OCI-M2 (cell line): Measurements from ENCODE around the gene SLC26A2.
A peak's percentile ranks its signal among the peaks of the same experiment; 100 is the strongest.
"Not testable (repeated sequence)": the region's sequence is repeated elsewhere in the genome, so short reads cannot be mapped to it uniquely, and the experiment has no call there.

Experiments
- DNase-seq: peaks from one replicate; lab custom pipeline; 2025; ENCODE audit not compliant: unreplicated experiment; lab: John Stamatoyannopoulos, UW

SLC26A2 gene

DNA sequence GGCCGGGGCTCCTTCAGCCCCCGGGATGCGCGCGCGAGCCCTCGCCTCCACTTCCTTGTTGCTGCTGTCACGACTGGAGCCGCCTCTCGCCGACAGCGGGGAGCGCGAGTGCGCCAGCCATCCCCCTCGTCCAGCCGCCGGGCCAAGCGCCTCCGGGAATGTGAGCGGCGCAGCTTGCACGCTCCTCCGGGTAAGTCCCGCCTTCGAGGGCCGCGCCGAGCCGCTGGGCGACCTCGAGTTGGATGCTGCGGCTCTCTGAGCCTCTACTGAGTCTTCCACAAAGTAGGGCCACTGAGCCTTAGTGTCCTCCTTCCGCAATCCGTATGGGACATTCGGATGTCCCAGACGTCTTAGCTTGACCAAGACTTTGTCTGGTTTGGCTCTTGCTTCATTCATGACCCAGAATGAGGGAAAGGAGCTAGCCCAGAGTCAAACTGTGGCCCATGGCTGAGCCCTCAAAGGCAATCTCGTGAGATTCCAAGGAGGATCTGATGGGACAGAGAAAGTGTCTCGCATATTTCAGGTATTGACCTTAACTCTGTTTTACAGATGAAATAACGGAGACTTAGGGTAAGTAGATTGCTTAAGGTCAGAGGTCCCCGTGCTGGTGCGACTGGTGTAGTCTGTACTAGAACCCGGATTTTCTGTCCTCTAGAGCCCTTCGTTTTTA, 40.6 kb downstream of the SLC26A2 start:
- no peak for DNase-seq

DNA sequence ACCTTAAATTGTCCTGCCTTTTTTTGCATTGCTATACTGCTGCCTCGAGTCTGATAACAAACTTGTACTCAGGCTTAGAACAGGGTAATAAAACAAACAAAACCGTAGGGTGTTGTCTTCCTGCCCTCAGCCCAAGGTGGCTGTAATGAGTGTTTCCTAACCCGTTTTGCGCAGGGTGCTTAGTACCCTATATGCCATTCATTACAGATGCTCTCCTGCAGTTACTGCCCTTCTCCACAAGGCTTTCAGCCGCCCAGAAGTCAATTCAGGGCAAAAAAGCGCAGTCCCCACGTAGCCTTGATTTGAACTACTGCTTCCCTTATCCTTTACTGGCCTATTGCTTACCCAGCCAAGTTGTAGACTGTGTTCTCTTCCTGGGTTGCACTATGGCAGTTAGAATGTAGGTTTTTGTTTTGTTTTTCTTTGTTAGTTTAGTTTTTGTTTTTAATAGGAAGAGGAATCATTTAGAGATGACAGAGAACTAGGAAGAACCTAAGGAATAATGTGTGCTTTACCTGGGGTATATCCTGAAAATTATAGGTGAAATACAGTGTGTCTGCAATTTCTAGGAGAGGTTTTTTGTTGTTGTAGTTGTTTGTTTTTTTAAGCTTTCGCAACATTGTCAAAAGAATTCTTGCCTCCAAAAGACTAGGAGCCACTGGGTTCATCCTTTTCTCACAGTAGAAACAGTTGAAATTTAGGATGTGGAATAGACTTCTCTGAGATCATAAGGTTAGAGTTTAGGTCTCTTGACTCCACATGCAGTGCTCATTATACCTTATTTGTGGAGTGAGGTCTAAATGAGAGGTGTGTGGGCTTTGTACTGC, 41.3 kb downstream of the SLC26A2 start:
- DNase-seq: no peak

DNA sequence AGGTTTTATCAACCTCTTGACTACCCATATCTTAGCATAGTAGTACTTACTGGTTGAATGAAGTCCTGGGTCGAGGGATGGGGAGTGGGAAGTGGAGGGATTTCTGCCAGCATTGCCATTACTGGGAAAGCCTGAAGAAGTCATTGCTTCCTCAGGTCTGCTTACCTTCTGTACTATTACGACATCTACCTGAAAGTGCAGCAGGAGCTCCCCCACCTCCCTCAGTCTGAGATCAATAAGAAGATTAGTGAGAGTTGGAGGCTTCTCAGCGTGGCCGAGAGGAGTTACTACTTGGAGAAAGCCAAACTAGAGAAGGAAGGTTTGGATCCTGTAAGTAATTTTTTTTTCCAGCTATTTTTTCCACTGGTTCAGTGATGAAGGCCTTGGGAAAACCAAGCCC, 45.8 kb downstream of the SLC26A2 start:
- no peak for DNase-seq

DNA sequence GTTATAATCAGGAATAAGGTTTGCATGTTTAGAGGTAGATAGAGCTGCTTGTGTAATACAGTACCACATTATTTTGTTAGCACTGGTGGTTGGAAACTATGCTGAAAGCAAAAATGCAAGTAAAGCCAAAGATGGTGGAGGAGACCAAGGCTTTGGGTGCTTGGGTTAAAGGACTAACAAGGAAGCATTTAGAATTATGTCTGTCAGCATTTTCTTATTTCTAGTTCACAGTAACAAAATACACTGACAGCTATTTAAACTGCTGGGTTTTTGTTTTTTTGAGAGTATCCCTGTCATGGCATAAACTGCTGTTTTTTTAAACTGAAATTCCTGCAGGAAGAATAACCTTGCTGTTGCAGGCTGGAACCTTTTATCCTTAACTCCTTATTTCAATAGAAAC, 46.5 kb downstream of the SLC26A2 start:
- no peak for DNase-seq

DNA sequence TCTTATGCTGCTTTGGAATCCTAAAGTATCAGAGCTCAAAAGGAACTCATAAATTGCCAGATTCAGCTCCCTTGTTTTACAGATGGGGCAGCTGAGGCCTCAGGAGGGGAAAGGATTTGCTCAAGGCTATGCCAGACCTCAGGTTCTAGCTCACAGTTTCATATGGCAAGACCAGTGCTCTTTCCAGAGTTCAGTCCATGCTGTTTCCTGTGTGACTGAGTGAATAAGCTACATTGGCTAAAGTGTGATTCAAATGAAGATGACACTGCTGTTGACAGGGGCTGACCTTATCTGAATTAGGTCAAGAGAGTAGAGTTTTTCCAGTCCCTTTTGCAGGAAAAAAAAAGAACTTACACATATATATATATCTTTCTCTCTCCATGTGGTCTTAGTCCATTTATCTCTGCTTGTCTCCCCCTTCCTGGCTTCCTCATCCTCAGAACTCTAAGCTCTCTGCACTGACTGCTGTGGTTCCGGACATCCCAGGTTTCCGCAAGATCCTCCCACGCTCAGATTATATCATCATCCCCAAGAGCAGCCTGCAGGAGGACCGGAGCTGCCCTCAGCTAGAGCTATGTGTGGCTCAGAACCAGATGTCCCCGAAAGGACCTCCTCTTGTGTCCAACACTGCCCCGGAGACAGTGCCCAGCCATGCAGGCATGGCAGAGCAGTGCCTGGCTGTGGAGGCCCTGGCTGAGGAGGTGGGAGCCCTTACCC, 49.3 kb downstream of the SLC26A2 start:
- no peak for DNase-seq

DNA sequence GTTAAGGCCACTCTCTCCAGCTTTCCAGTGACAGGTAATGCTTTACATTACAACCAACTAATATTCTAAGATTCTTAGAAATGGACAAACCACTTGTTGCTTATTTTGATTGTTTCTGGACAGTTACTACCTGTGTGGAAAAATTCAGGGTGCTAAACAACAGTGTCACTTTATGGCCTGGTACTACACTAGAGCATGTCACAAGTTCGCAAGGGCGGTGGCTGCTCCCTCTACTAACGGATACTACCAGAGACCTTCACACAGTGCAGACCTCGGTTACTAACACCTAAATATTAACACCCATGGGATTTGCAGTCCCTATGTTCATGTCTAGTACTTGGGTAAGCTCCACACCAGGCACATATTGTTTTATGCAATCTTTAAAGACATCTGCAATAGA, 53.4 kb downstream of the SLC26A2 start:
- no peak for DNase-seq

DNA sequence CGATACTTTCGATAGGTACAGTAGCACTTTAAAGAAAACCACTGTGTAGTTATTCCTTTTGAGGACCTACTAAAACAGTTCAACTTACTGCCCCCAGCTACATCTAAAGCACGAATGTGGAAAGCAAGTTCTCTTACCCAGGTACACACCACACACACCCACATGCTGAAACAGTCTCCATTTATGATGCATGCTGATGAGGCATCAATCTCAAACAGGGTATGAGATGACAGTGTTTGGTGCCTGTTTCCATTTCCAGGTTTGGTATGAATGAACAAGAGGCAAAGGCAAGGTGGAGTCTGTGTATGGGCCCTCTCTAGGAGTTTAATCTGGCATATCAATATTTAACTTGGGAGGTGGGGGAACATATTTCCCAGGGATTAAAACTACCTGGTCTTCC, 53.9 kb downstream of the SLC26A2 start:
- no peak for DNase-seq

DNA sequence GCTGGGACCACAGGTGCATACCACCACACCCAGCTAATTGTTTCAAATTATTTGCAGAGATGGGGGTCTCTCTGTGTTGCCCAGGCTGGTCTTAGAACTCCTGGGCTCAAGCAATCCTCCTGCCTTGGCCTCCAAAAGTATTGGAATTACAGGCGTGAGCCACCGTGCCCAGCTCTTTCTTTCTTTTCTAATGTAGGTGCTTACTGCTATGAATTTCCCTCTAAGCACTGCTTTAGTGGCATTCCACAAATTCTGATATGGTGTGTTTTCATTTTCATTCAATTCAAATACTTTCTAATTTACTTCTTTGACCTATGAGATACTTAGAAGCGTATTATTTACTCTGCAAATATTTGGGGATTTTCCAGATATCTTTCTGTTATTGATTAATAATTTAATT, 54.9 kb downstream of the SLC26A2 start:
- no peak for DNase-seq

DNA sequence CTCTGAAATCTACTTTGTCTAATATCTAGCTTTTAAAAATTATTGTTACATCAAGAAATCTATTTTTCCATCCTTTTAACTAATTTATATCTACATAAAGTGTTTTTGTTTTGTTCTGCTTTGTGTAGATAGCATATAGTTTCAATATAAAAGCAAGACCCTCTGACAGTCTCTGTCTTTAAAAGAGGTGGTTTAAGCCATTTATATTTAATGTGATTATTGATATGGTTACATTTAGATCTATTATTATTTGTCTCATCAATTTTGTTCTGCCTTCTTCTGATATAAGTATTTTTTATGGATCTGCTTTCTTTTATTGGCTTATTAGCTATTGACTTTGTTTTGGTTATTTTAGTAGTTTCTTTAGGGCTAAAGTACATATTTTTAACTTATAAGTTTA, 56.0 kb downstream of the SLC26A2 start:
- no peak for DNase-seq

DNA sequence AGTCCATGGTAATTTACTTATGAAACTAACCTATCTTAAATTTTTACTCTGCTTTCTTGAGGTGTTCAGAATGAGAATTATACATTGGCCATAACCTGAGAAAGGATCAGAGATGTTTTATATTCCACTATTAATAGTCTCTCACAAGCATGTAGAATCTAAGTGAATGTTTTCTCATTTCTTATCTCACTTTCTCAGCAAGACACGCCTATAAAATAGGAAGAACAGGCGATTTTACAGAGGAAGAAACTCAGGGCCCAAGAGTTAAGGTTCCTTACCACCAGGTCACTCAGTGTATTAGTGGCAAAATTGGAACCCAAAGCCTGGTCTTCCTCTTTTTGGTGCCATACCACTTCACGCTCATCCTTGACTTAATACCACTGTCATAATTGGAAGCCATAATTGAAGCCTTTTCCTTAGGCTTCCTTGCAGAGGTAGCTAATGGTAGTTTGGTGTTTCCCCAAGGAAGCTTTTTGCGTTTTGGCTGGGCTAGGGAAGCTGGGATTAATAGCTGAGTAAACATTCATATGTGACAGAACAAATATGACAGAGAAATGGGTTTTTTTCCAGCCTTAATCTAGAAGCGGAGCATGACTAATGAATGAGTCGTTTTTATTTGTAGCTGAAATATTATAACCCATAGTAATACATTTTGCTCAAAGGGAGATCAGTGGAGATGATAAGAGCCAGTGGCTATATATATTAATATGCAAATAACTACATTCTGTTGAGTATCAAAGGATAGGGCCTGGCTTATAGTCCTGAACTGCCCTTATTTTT, 56.9 kb downstream of the SLC26A2 start:
- no peak for DNase-seq

DNA sequence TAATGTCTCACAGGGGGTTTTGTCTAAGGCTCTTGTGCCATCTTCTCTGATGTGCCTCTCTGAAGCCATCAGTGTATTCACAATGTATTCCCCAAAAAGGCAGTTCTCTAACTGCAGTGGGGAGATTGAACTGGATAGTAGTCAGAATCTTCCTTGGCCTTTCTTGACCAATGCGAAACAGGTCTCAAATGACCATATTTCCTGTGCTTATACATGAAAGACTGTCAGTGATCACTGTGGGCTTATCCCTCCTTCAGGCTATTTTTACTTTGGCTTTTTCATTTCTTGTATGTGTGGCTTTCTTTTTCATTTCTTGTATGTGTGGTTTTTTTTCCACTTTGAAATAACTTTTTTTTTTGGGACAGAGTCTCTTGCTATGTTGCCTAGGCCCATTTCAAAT, 59.7 kb downstream of the SLC26A2 start:
- DNase-seq: no peak

DNA sequence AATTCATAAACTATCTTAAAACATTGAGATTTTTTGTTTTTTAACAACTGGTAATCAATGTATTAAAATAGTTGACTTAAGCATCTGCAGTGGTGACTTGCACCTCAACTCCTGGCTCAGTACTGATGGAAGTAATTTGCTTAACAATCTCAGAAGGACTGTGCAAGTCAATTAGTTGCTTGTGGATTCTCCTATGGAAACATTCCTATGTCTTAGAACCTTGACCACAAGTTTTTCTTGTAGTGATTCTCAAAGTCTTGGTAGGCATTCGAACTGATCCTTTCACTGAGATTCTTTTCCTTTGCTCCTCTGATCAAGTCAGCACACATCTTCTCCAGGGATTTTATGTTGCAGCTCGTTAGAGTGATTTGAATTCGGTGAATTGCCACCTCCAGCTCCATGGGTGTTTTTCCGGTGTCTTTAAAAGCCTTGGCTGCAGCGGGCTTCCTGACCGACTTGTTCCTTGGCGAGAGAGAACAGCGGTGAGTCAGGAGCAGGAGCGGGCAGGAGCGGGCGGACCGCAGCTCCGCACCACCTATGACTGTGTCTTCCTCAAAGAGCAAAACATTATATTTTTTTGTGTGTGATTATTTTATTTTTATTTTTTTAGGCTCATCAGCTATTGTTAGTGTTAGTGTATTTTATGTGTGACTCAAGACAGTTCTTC, 61.1 kb downstream of the SLC26A2 start:
- DNase-seq: no peak

DNA sequence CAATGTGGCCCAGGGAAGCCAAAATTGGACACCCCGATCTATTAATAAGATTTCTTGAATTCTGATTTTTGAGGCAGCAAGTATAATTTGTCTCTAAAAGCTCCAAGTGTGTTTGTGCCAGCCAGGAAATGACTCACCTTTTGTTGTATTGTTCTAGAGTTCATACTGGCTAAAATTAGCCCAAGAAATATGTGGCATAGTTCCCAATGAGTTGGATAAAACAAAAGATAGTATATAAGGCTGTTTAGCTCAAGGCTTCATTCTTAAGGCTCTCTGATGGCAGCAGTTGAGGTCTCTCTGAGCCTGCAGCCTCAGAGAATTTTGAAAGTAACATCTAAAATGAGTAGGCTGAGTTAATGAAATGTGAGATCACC, 61.6 kb downstream of the SLC26A2 start:
- no peak for DNase-seq

DNA sequence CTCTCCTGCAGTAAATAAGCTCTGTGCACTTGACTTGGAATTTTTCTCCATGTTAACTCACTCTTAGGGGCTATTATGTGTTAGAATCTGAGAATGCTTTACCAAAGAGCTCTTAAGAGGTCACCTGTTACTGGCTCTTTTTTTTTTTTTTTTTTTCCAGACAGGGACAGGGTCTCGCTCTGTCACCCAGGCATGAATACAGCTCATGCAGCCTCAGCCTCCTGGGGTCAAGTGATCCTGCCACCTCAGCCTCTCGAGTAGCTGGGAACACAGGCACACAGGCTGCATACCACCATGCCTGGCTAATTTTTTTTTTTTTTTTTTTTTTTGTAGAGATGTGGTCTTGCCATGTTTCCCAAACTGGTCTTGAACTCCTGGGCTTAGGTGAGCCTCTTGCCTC, 62.1 kb downstream of the SLC26A2 start:
- no peak for DNase-seq

DNA sequence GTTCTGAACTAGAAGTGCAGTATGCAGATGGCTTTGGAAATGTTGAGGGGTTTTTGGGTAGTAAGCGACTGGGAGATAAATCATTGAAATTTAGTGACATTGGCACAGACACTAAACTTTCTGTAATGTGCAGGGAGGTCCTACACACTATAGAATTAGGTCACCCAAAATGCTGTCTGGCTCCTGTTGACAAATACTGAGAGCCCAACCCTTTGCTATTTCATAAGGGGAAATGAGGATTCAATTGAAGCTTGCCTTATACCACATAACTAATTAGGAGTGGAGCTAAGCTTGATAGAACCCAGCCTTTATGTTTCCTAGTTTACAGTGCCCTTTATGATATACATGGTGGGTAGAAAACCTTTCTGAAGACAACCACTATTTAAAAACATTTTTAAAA, 62.6 kb downstream of the SLC26A2 start:
- no peak for DNase-seq

DNA sequence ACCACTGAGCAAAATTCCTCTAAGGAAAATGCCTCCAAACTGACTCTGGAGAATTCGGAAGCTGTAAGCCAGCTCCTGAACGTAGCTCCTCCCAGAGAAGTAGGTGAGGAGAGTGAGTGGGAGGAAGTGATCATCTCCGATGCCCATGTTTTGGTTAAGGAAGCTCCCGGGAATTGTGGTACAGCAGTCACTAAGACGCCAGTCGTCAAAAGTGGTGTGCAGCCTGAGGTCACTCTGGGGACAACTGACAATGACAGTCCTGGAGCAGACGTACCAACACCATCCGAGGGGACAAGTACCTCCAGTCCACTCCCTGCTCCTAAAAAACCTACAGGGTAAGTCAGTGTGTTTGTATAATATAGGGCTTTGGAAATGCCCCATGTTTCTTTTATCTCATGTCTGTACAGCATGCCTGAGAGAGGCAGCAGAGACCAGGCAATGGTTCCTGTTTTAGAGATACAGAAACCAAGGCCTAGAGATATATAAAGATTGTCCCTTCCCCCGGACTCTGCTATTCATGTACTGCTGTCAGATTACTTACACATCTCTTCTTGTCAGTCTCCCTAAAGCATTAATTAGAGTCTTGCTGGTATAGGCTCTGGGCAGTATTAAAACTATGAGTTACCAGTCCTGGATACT, 63.9 kb downstream of the SLC26A2 start:
- no peak for DNase-seq

DNA sequence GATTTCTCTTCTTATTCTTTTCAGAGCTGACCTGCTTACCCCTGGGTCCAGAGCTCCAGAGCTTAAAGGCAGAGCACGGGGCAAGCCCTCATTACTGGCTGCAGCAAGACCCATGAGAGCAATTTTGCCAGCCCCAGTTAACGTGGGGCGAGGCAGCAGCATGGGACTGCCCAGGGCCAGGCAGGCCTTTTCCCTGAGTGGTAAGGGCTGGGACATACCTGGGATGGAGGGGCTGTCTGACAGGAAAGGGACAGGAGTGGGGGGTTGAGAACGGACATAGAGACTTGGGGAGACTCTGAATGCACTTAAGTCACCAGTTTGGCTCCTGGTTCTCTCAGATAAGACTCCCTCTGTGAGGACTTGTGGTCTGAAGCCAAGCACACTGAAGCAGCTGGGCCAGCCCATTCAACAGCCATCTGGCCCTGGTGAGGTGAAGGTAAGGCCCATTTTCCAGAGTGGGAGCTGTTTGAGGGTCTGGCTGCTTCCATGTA, 66.2 kb downstream of the SLC26A2 start:
- DNase-seq: peak; percentile 32

DNA sequence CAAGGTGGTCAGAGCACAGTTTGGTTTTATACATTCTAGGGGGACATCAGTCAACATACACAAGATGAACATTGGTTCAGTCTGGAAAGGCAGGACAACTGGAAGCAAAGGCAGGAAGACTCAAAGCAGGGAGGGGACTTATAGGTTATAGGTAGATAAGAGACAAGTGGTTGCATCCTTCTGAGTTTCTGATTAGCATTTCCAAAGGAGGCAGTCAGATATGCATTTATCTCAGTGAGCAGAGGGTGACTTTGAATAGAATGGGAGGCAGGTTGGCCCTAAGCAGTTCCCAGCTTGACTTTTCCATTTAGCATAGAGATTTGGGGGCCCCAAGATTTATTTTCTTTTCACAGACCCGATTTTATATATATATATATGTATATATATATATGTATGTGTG, 67.5 kb downstream of the SLC26A2 start:
- not testable (repeated sequence) for DNase-seq

DNA sequence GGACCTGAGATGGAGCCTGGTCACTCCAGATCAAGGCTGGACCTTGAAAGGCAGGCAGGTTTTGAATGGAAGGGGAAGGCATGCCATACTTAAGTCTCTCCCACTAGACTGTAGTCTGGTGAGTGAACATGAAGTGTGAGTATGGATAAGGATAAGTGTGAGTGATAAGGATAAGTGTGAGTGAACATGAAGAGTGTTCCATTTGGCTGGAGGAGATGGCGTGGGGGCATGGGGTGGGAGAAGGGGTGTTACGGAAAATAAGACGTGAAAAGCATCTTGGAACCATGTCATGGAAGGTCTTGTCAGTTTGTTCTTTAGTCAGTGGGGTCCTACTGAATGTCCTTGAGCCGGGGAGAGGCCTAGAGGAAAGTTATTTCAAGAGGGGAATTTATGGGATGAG, 72.8 kb downstream of the SLC26A2 start:
- no peak for DNase-seq

DNA sequence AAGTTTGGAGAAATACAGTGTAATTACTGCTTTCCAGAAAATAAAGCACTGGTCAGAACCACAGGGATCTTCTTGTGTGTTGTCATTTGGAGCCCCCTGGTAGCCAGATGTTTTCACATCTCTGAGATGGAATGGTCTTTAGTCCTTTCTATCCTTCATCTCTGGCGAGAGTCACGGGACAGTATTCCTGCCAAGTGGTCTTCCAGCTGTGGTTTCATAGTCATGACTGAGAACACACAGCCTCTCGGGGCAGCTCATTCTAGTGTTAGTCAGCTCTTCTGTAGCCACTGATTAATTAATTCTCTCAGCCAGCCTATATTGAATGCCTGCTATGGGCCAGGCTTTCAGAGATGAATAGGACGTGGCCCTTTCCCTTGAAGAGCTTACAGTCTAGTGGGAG, 74.1 kb downstream of the SLC26A2 start:
- no peak for DNase-seq
